H1 (cell line): ENCODE measurements around the gene TRIM45. TPM values are rescaled to one million over a fixed set of nuclear protein-coding genes. Genes with fewer than 3 reads are reported as not detected.

Experiments used
- CTCF ChIA-PET: fragments of 300-600 bp; sonication (Branson Sonifier 250); formaldehyde crosslinking; loops from one replicate; lab custom pipeline; 2021; ENCODE audit not compliant: partially characterized antibody; lab: Charles Lee
- POLR2A ChIA-PET: fragments of 300-600 bp; sonication (Branson Sonifier 250); formaldehyde crosslinking; loops from one replicate; lab custom pipeline; 2021; ENCODE audit warnings: inconsistent platforms; ENCODE audit not compliant: partially characterized antibody; lab: Charles Lee
- DNase-seq, 2 experiments: peaks; one replicate each; pipeline versions ENCODE4 v3.0.0 to v3.0.0-alpha.2; 2010 to 2022; ENCODE audit warnings: low spot score in 2 of 2, low read depth in 1 of 2, mixed read lengths in 1 of 2
- FAIRE-seq: peaks from 2 replicates; lab custom pipeline; 2011; peaks lifted over from hg19 to GRCh38; lab: Jason Lieb, UNC
- H2AFZ ChIP-seq: 2 replicates; pipeline ENCODE4 v1.8.1; 2012; ENCODE audit warnings: low read length, inconsistent platforms
- H2AK5ac ChIP-seq: 2 replicates; pipeline ENCODE4 v1.6.1; 2013; ENCODE audit warnings: low read depth, low read length
- H2BK120ac ChIP-seq: replicated peaks from 2 replicates; pipeline ENCODE3; 2013; ENCODE audit warnings: low read depth, low read length, inconsistent platforms
- H2BK12ac ChIP-seq: 2 replicates; pipeline ENCODE4 v1.6.1; 2013; ENCODE audit warnings: low read depth, low read length
- H2BK15ac ChIP-seq: 2 replicates; pipeline ENCODE4 v1.6.1; 2013; ENCODE audit warnings: low read length
- H2BK20ac ChIP-seq: 2 replicates; pipeline ENCODE4 v1.6.1; 2013; ENCODE audit warnings: low read length
- H2BK5ac ChIP-seq: 2 replicates; pipeline ENCODE4 v1.6.1; 2013; ENCODE audit warnings: low read depth, low read length
- H3K14ac ChIP-seq: 2 replicates; pipeline ENCODE4 v1.6.1; 2013; ENCODE audit warnings: inconsistent platforms; ENCODE audit not compliant: insufficient read length
- H3K18ac ChIP-seq: 2 replicates; pipeline ENCODE4 v1.6.1; 2013; ENCODE audit warnings: low read length; ENCODE audit errors: extremely low read depth
- H3K23ac ChIP-seq: 2 replicates; pipeline ENCODE4 v1.6.1; 2013; ENCODE audit warnings: inconsistent platforms; ENCODE audit not compliant: insufficient read length
- H3K23me2 ChIP-seq: 2 replicates; pipeline ENCODE4 v1.6.1; 2013; ENCODE audit warnings: low read depth, low read length
- H3K27ac ChIP-seq: 2 replicates; pipeline ENCODE4 v1.6.1; 2011; ENCODE audit warnings: low read depth, low read length, inconsistent platforms
- H3K27me3 ChIP-seq, 4 experiments: replicated peaks in 1 of 4; 1 replicate in 1 of 4; 2 replicates in 3 of 4; pipeline versions ENCODE4 v1.6.1 to v1.8.1; 2011 to 2013; ENCODE audit warnings: low read length in 3 of 4, mild to moderate bottlenecking in 3 of 4, inconsistent platforms in 2 of 4, mixed read lengths in 2 of 4, moderate library complexity in 1 of 4; ENCODE audit not compliant: control insufficient read depth in 3 of 4, insufficient read depth in 3 of 4; ENCODE audit errors: extremely low read depth in 1 of 4
- H3K36me3 ChIP-seq, 4 experiments: 2 replicates each; pipeline versions ENCODE4 v1.6.1 to v1.8.1; 2011 to 2013; ENCODE audit warnings: mild to moderate bottlenecking in 4 of 4, low read length in 3 of 4, moderate library complexity in 2 of 4, control low read depth in 1 of 4, inconsistent platforms in 1 of 4; ENCODE audit not compliant: insufficient read depth in 4 of 4, control insufficient read depth in 2 of 4
- H3K4ac ChIP-seq: replicated peaks from 2 replicates; pipeline ENCODE3; 2013; ENCODE audit warnings: low read length, low read depth, mixed read lengths, inconsistent platforms; ENCODE audit not compliant: insufficient read length
- H3K4me1 ChIP-seq, 4 experiments: replicated peaks in 1 of 4; 1 replicate in 1 of 4; 2 replicates in 3 of 4; pipeline versions ENCODE4 v1.6.1 to v1.8.1; 2011 to 2013; ENCODE audit warnings: low read length in 3 of 4, inconsistent platforms in 2 of 4, mixed read lengths in 1 of 4; ENCODE audit not compliant: insufficient read depth in 4 of 4, control insufficient read depth in 3 of 4
- H3K4me2 ChIP-seq, 2 experiments: 2 replicates each; pipeline versions ENCODE4 v1.6.1 to v1.8.1; 2011 to 2013; ENCODE audit warnings: low read depth in 2 of 2, low read length in 2 of 2, control low read depth in 1 of 2, inconsistent platforms in 1 of 2, mild to moderate bottlenecking in 1 of 2; ENCODE audit not compliant: insufficient read depth in 1 of 2
- H3K4me3 ChIP-seq, 4 experiments: fragments of 200-600, 300-600 bp in 1 of 4; sonication (generic), shearing (Covaris generic), sonication (Bioruptor Twin) in 1 of 4; 2 replicates each; pipeline versions ENCODE4 v1.5.1 to v1.8.1; 2011 to 2016; ENCODE audit warnings: low read length in 4 of 4, low read depth in 3 of 4, control low read depth in 2 of 4, inconsistent platforms in 2 of 4, mild to moderate bottlenecking in 2 of 4, mixed read lengths in 1 of 4, moderate library complexity in 1 of 4; ENCODE audit not compliant: insufficient read depth in 2 of 4; ENCODE audit errors: extremely low read depth in 1 of 4
- H3K56ac ChIP-seq: replicated peaks from 2 replicates; pipeline ENCODE3; 2013; ENCODE audit warnings: low read depth, mild to moderate bottlenecking, mixed read lengths, low read length, inconsistent platforms; ENCODE audit not compliant: insufficient read length
- H3K79me1 ChIP-seq: 2 replicates; pipeline ENCODE4 v1.6.1; 2013; ENCODE audit warnings: low read depth, low read length, control low read depth
- H3K79me2 ChIP-seq, 2 experiments: 2 replicates each; pipeline versions ENCODE4 v1.6.1 to v1.8.1; 2012 to 2013; ENCODE audit warnings: low read length in 2 of 2, mild to moderate bottlenecking in 2 of 2, inconsistent platforms in 1 of 2; ENCODE audit not compliant: insufficient read depth in 2 of 2, control insufficient read depth in 1 of 2
- H3K9ac ChIP-seq, 4 experiments: replicated peaks in 1 of 4; 1 replicate in 1 of 4; 2 replicates in 3 of 4; pipeline versions ENCODE4 v1.6.1 to v1.8.1; 2011 to 2013; ENCODE audit warnings: low read depth in 3 of 4, low read length in 3 of 4, control low read depth in 2 of 4, mild to moderate bottlenecking in 2 of 4, moderate library complexity in 2 of 4, inconsistent platforms in 1 of 4; ENCODE audit errors: extremely low read depth in 1 of 4
- H3K9me3 ChIP-seq, 2 experiments: 2 replicates each; pipeline versions ENCODE4 v1.6.1 to v1.8.1; 2012 to 2013; ENCODE audit warnings: mild to moderate bottlenecking in 2 of 2, moderate library complexity in 2 of 2, control low read depth in 1 of 2, inconsistent platforms in 1 of 2, low read depth in 1 of 2, low read length in 1 of 2, mixed read lengths in 1 of 2; ENCODE audit not compliant: insufficient read depth in 2 of 2
- H4K20me1 ChIP-seq, 2 experiments: replicated peaks in 1 of 2; 2 replicates each; pipeline versions ENCODE3 to v1.8.1; 2011 to 2013; ENCODE audit warnings: inconsistent platforms in 2 of 2, low read length in 2 of 2, mild to moderate bottlenecking in 1 of 2; ENCODE audit not compliant: insufficient read depth in 2 of 2, control insufficient read depth in 1 of 2
- H4K5ac ChIP-seq: 2 replicates; pipeline ENCODE4 v1.6.1; 2013; ENCODE audit warnings: low read length, low read depth, mixed read lengths, inconsistent platforms; ENCODE audit not compliant: insufficient read length
- H4K8ac ChIP-seq: 2 replicates; pipeline ENCODE4 v1.8.0; 2013; ENCODE audit warnings: mild to moderate bottlenecking, moderate library complexity, low read length, inconsistent platforms; ENCODE audit not compliant: insufficient read depth; ENCODE audit errors: extremely low read depth
- H4K91ac ChIP-seq: replicated peaks from 2 replicates; pipeline ENCODE3; 2013; ENCODE audit warnings: low read length, mixed read lengths, inconsistent platforms; ENCODE audit not compliant: insufficient read length
- CTBP2 ChIP-seq: IDR thresholded peaks from 2 replicates; pipeline ENCODE4 v1.7.0; 2011; ENCODE audit warnings: borderline replicate concordance, mild to moderate bottlenecking, moderate library complexity, mixed read lengths, low read length; ENCODE audit not compliant: insufficient read depth, insufficient read length
- EGR1 ChIP-seq: IDR thresholded peaks from 2 replicates; pipeline ENCODE4 v1.6.1; 2011; ENCODE audit warnings: low read depth, low read length, borderline replicate concordance
- HDAC6 ChIP-seq: IDR thresholded peaks from one replicate; pipeline ENCODE4 v1.7.1; 2012; ENCODE audit warnings: low read depth, mild to moderate bottlenecking, inconsistent platforms, low read length, moderate library complexity
- JUND ChIP-seq: IDR thresholded peaks from 2 replicates; pipeline ENCODE4 v1.6.1; 2011; ENCODE audit warnings: mild to moderate bottlenecking, improper control_type of control experiment, low read length
- MAX ChIP-seq: IDR thresholded peaks from 2 replicates; pipeline ENCODE4 v1.6.1; 2012; ENCODE audit warnings: inconsistent platforms
- NANOG ChIP-seq: IDR thresholded peaks from 2 replicates; pipeline ENCODE4 v1.6.1; 2011; ENCODE audit warnings: low read length, low read depth, mild to moderate bottlenecking, inconsistent platforms; ENCODE audit not compliant: insufficient read depth, poor library complexity, severe bottlenecking
- NRF1 ChIP-seq: IDR thresholded peaks from 2 replicates; pipeline ENCODE4 v1.6.1; 2011; ENCODE audit warnings: mild to moderate bottlenecking, low read depth, low read length, improper control_type of control experiment
- PHF8 ChIP-seq: fragments of 200-600 bp; sonication (generic); conservative IDR thresholded peaks from 2 replicates; pipeline ENCODE4 v1.7.1; 2012; ENCODE audit warnings: low read depth, mild to moderate bottlenecking, inconsistent platforms, low read length, moderate library complexity
- POLR2A ChIP-seq, 2 experiments: IDR thresholded peaks; 1 replicate in 1 of 2; 2 replicates in 1 of 2; pipeline ENCODE4 v1.6.1; 2011; ENCODE audit warnings: low read depth in 2 of 2, low read length in 2 of 2, mild to moderate bottlenecking in 2 of 2; ENCODE audit errors: control extremely low read depth in 1 of 2
- RAD21 ChIP-seq, 2 experiments: IDR thresholded peaks in 1 of 2; conservative IDR thresholded peaks in 1 of 2; 2 replicates each; pipeline ENCODE4 v1.6.1; 2011; ENCODE audit warnings: low read depth in 2 of 2, low read length in 2 of 2, improper control_type of control experiment in 1 of 2, inconsistent platforms in 1 of 2, mild to moderate bottlenecking in 1 of 2, moderate library complexity in 1 of 2
- RFX5 ChIP-seq: IDR thresholded peaks from 2 replicates; pipeline ENCODE4 v1.6.1; 2011; ENCODE audit warnings: low read depth, low read length, improper control_type of control experiment, borderline replicate concordance
- RXRA ChIP-seq: IDR thresholded peaks from 2 replicates; pipeline ENCODE4 v1.6.1; 2011; ENCODE audit warnings: low read depth, mild to moderate bottlenecking, low read length, moderate library complexity; ENCODE audit not compliant: insufficient read depth
- SP1 ChIP-seq: IDR thresholded peaks from 2 replicates; pipeline ENCODE4 v1.6.1; 2011; ENCODE audit warnings: low read depth, low read length
- SUZ12 ChIP-seq: fragments of 200-600 bp; sonication (generic); IDR thresholded peaks from 2 replicates; pipeline ENCODE4 v1.6.1; 2012; ENCODE audit warnings: mild to moderate bottlenecking, inconsistent platforms, low read length, moderate library complexity, mixed read lengths
- WGBS, 2 experiments: shearing (Covaris generic) in 1 of 2; methylation state at CpG; one replicate each; pipeline versions ENCODE4 v1.1.6 to v1.1.7; 2013 to 2015; ENCODE audit warnings: low lambda C conversion rate in 2 of 2, mixed read lengths in 2 of 2, inconsistent platforms in 1 of 2, low coverage in 1 of 2, missing lambda C conversion rate in 1 of 2; ENCODE audit not compliant: insufficient replicate concordance in 2 of 2, insufficient coverage in 1 of 2, insufficient read length in 1 of 2; ENCODE audit errors: extremely low coverage in 1 of 2, missing lambda C conversion rate in 1 of 2; 5-methylcytosine and 5-hydroxymethylcytosine counted together
- polyA plus RNA-seq, 7 experiments: library from polyadenylated mRNA; depleted of rRNA in 3 of 7; stranded (reverse) in 5 of 7; unstranded in 2 of 7; fragments of >200 nt in 5 of 7; fragments of 200-250 nt in 2 of 7; gene quantifications; 1 replicate in 5 of 7; 2 replicates in 1 of 7; 4 replicates in 1 of 7; pipeline versions ENCODE4 v1.2.1 to v1.2.3, GENCODE V29; 2011 to 2013; ENCODE audit warnings: missing spikeins in 2 of 7, mixed read lengths in 2 of 7
- total RNA-seq: library from RNA; stranded (reverse); fragmentation: NEBNext Ultra II Directional; extraction: Animal tissue kit (Norgen Biotek cat#: 25700); gene quantifications from 2 replicates; pipeline ENCODE4 v1.2.1, GENCODE V29; 2021

The TRIM45 gene
- total and polyA plus RNA-seq, 2 of the 8 experiments (the other 6 are each of a cell fraction or from before 2014, with no cell fraction given) = 13.7 to 16.7 TPM

GRCh38 chr1:117079737-117080136 is 41.8 kb downstream of the TRIM45 start:
- H2BK12ac ChIP-seq = no peak overlapping the region
- peaks cover 3 to 4% of the 10 kb centered on the region in 2 experiments for H4K20me1 ChIP-seq
- no peak overlapping the region for H3K23ac ChIP-seq
- no peak overlapping the region for H4K5ac ChIP-seq
- no peak overlapping the region for H2BK120ac ChIP-seq
- H4K8ac ChIP-seq = no peak overlapping the region
- no peaks in the 10 kb centered on the region for H3K23me2 ChIP-seq
- H3K56ac ChIP-seq = no peak overlapping the region
- H2BK20ac ChIP-seq = no peak overlapping the region
- H3K36me3 ChIP-seq = peaks cover 34 to 91% (median 75%) of the 10 kb centered on the region in 4 experiments
- H3K18ac ChIP-seq = no peak overlapping the region
- ChIA-PET POLR2A (interaction anchor here (0.6 to 2.0 kb wide), 3 partner anchors 10 to 272 kb away, joined by 3 to 7 read pairs (median 3); no protein-coding TSS in a partner anchor), CTCF (interaction anchor here (0.9 to 3.6 kb wide), 6 partner anchors 11 to 205 kb away, joined by 3 to 20 read pairs (median 6); no protein-coding TSS in a partner anchor)
- H3K27me3 ChIP-seq = no peaks in the 10 kb centered on the region
- H3K4me2 ChIP-seq = no peak overlapping the region
- no peak overlapping the region for H3K4me3 ChIP-seq
- no peak overlapping the region for H3K9ac ChIP-seq
- no peak for FAIRE-seq
- H2AK5ac ChIP-seq = no peak overlapping the region
- 96% methylated on average over 5 of the region's 6 CpGs; no CpG with 5 or more reads in 1 of the 2 experiments for WGBS, 2 experiments
- H3K14ac ChIP-seq = no peak overlapping the region
- H4K91ac ChIP-seq = no peak overlapping the region
- no peak overlapping the region for H3K27ac ChIP-seq
- H3K4me1 ChIP-seq = no peaks in the 10 kb centered on the region
- no peak overlapping the region for H2BK5ac ChIP-seq
- DNase-seq = no peak
- H3K79me1 ChIP-seq = no peaks in the 10 kb centered on the region
- H3K79me2 ChIP-seq = no peaks in the 10 kb centered on the region
- H3K4ac ChIP-seq = no peak overlapping the region
- H2BK15ac ChIP-seq = no peak overlapping the region
- H3K9me3 ChIP-seq = no peaks in the 10 kb centered on the region
- H2AFZ ChIP-seq = no peak overlapping the region
- TF ChIP-seq RFX5 (no peak), POLR2A (IDR thresholded peaks at IDR 0.05; ENCODE audit: control extremely low read depth in 1 of 2, low read depth in 2 of 2, low read length in 2 of 2) (no peak), SP1 (no peak), NANOG (no peak), PHF8 (no peak), NRF1 (no peak), EGR1 (no peak), CTBP2 (no peak), HDAC6 (no peak), RAD21 (IDR thresholded peaks at IDR 0.05 in 1 of 2, conservative IDR thresholded peaks at IDR 0.05 in 1 of 2; ENCODE audit: low read depth in 2 of 2, low read length in 2 of 2) (no peak), MAX (no peak), SUZ12 (no peak), JUND (no peak), RXRA (no peak)
